Thyroid gland (tissue), 4 donors: ENCODE results near the gene E4F1.

Experiments
- POLR2A ChIP-seq, 2 donors: fragments of 450-650 bp; IDR thresholded peaks; one replicate each; pipeline ENCODE4 v1.6.1; 2017; ENCODE audit warnings: antibody characterized with exemption in 2 of 2, mild to moderate bottlenecking in 2 of 2, moderate library complexity in 1 of 2
- TF ChIP-seq, protein P1 (sequence below), 6 experiments: fragments of 200-600 bp in 3 of 6; fragments of 450-650 bp in 3 of 6; sonication (generic) in 3 of 6; IDR thresholded peaks; one replicate each; pipeline ENCODE4 v1.5.1; 2016 to 2019; ENCODE audit warnings: antibody characterized with exemption in 6 of 6, mild to moderate bottlenecking in 2 of 6, inconsistent platforms in 1 of 6, moderate library complexity in 1 of 6

DNA sequence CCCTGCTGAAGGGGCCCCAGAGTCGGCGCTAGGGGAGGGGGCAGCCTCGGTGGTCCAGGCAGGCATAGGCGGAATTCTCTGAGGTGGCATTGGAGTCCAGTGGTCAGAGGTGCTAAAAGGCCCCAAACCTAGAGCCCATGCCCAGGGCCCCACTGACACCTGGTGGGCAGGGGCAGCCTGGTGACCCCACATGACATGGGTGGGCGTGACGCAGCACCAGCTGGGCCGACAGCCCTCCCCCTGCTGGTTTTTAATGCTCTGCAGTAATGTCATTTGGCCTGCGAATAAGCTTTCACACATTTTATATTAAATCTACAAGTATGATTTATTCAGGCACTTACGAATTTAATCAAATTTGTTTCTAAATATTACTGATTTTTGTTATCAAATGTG is 46.7 kb downstream of the E4F1 start:
- TF ChIP-seq, protein P1, sequence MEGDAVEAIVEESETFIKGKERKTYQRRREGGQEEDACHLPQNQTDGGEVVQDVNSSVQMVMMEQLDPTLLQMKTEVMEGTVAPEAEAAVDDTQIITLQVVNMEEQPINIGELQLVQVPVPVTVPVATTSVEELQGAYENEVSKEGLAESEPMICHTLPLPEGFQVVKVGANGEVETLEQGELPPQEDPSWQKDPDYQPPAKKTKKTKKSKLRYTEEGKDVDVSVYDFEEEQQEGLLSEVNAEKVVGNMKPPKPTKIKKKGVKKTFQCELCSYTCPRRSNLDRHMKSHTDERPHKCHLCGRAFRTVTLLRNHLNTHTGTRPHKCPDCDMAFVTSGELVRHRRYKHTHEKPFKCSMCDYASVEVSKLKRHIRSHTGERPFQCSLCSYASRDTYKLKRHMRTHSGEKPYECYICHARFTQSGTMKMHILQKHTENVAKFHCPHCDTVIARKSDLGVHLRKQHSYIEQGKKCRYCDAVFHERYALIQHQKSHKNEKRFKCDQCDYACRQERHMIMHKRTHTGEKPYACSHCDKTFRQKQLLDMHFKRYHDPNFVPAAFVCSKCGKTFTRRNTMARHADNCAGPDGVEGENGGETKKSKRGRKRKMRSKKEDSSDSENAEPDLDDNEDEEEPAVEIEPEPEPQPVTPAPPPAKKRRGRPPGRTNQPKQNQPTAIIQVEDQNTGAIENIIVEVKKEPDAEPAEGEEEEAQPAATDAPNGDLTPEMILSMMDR (IDR thresholded peaks at IDR 0.05): no peak
- TF ChIP-seq POLR2A (IDR thresholded peaks at IDR 0.05): no peak
